Skeletal muscle tissue (tissue), 4 donors: ENCODE results near the gene MEAF6. TPM values are rescaled to one million over a fixed set of nuclear protein-coding genes. Genes with fewer than 3 reads are reported as not detected.

ENCODE experiments used
- H3K27ac ChIP-seq: one replicate; pipeline ENCODE4 v1.7.0; 2013; ENCODE audit warnings: mild to moderate bottlenecking, low read depth, low read length, inconsistent platforms
- H3K27me3 ChIP-seq, 3 donors: one replicate each; pipeline ENCODE4 v1.7.0; 2013; ENCODE audit warnings: low read length in 3 of 3; ENCODE audit not compliant: control insufficient read depth in 3 of 3, insufficient read depth in 3 of 3
- H3K36me3 ChIP-seq, 3 donors: one replicate each; pipeline ENCODE4 v1.7.0; 2013; ENCODE audit warnings: low read length in 3 of 3; ENCODE audit not compliant: control insufficient read depth in 3 of 3, insufficient read depth in 3 of 3
- H3K4me1 ChIP-seq, 3 donors: one replicate each; pipeline ENCODE4 v1.7.0; 2013; ENCODE audit warnings: low read length in 3 of 3, mild to moderate bottlenecking in 3 of 3; ENCODE audit not compliant: control insufficient read depth in 3 of 3, insufficient read depth in 3 of 3
- H3K4me3 ChIP-seq, 3 donors: one replicate each; pipeline ENCODE4 v1.7.0; 2013; ENCODE audit warnings: low read length in 3 of 3
- H3K9ac ChIP-seq, 3 donors: one replicate each; pipeline ENCODE4 v1.7.0; 2013; ENCODE audit warnings: low read length in 3 of 3, mild to moderate bottlenecking in 3 of 3, moderate library complexity in 2 of 3, low read depth in 1 of 3
- H3K9me3 ChIP-seq, 3 donors: one replicate each; pipeline ENCODE4 v1.7.0; 2013; ENCODE audit warnings: low read length in 3 of 3; ENCODE audit not compliant: control insufficient read depth in 3 of 3
- total RNA-seq: library from RNA; depleted of rRNA; stranded (reverse); fragments of >200 nt; gene quantifications from one replicate; pipeline ENCODE4 v1.2.3, GENCODE V29; 2014
- donor health status: Osteomylitis.

MEAF6 gene
- total RNA-seq, 1 donor from 2014 or later, result 36.5 TPM

DNA sequence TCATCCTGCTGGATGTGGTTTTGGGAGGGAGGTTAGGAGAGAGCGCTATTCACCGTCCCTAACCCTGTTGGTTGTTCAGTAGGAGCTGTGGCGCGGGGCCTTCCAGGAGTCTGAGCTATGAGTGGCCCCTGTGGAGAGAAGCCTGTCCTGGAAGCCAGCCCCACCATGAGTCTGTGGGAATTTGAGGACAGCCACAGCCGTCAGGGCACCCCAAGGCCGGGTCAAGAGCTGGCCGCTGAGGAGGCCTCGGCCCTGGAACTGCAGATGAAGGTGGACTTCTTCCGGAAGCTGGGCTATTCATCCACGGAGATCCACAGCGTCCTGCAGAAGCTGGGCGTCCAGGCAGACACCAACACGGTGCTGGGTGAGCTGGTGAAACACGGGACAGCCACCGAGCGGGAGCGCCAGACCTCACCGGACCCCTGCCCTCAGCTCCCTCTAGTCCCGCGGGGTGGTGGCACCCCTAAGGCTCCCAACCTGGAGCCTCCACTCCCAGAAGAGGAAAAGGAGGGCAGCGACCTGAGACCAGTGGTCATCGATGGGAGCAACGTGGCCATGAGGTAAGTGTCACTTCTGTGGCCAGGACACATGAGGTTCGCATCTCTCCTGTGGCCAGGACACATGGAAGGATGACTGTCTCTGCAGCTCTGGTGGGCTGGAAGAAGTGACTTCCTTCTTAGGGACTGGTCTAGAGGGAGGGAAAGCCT, 39.0 kb downstream of the MEAF6 start:
- Histone ChIP-seq H3K9ac (peak overlapping the region; percentile 81 to 94 (median 92)), H3K36me3 (peaks cover 17 to 23% (median 23%) of the 10 kb centered on the region in 3 donors), H3K27ac (peak overlapping the region; percentile 95), H3K27me3 (no peaks in the 10 kb centered on the region), H3K9me3 (no peaks in the 10 kb centered on the region), H3K4me1 (peaks cover 79 to 92% (median 84%) of the 10 kb centered on the region in 3 donors), H3K4me3 (peak overlapping the region; percentile 75 to 100 (median 82))

DNA sequence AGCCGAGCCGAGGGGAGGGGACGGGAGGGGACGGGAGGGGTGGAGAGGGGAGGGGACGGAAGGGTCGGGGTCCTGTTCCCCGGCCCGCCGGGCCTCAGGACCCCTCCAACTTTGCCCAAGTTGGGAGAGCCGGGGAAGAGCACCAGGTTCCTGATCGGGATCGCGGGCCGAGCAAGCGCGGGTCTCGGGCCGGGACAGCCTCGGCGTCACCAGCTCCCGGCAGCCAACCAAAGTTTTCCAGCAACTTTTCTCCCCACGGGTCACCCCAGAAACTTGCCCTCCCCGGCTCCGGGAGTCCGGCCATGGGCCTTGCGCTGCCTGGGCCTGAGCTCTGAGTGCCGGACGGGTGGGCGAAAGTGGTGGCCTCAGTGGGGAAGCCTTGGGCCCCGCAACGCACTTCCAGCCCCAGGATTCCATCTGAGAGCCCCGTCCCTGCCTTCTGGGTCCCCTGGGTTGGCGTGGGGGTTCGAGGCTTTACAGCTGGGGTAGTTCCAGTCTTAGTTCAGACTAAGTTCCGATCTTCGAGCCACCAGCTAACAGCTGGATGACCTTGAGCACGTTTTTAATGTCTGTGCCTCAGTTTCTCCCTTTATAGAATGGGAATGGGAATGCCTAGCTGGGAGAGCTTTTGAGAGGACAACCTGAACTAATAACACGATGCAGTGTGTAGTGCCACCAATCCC, 39.7 kb downstream of the MEAF6 start:
- H3K9ac ChIP-seq, result peak overlapping the region; percentile 81 to 94 (median 92)
- H3K36me3 ChIP-seq, result peaks cover 10 to 17% (median 16%) of the 10 kb centered on the region in 3 donors
- peaks cover 73 to 85% (median 77%) of the 10 kb centered on the region in 3 donors for H3K4me1 ChIP-seq
- H3K27ac ChIP-seq, result peak overlapping the region; percentile 95
- no peaks in the 10 kb centered on the region for H3K9me3 ChIP-seq
- H3K27me3 ChIP-seq, result no peaks in the 10 kb centered on the region
- H3K4me3 ChIP-seq, result peak overlapping the region; percentile 75 to 100 (median 82)

DNA sequence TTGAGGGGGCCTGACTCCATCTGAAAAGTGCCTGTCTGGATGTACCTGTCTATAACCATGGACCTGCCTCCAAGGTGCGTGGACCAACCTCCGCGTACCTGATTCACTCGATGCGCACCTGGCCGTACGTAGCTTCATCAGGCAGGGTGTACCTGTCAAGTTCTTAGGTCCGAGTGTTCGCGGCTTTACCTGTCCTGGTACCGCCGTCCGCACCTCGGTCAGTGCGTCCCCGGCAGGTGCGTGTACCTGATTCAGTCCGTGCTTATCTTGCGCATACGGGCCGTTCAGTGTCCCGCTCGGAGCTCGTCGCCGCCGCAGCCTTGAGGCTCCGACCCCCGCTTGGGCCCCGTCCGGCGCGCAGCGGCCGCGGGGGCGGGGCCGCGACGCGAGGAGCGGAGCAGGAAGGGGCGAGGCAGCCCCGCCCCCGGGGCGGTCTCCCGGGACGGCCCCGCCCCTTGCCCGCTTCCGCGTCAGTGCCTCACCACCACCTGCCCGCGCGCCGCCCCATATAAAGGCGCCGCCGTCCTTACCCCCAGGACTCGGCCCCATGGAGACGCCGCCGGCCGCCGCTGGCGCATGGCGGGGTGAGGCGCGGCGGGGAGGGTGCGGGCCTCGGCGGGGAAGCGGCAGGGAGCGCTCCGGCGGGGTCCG, 40.4 kb downstream of the MEAF6 start, which contains the start of gene ZC3H12A:
ZC3H12A (plus strand) TSS at position 535 of the 651 bp plus-strand sequence. CDS start 917 bp downstream, outside the sequence.
- H3K27me3 ChIP-seq, result no peaks in the 10 kb centered on the region
- H3K9ac ChIP-seq, result peak within 1 kb of the TSS; percentile 92 to 94 (median 92)
- peaks cover 10 to 15% (median 15%) of the 10 kb centered on the region in 3 donors for H3K36me3 ChIP-seq
- peak within 1 kb of the TSS; percentile 95 for H3K27ac ChIP-seq
- peaks cover 67 to 79% (median 70%) of the 10 kb centered on the region in 3 donors for H3K4me1 ChIP-seq
- peak within 1 kb of the TSS; percentile 94 to 100 (median 99) for H3K4me3 ChIP-seq
- no peaks in the 10 kb centered on the region for H3K9me3 ChIP-seq

DNA sequence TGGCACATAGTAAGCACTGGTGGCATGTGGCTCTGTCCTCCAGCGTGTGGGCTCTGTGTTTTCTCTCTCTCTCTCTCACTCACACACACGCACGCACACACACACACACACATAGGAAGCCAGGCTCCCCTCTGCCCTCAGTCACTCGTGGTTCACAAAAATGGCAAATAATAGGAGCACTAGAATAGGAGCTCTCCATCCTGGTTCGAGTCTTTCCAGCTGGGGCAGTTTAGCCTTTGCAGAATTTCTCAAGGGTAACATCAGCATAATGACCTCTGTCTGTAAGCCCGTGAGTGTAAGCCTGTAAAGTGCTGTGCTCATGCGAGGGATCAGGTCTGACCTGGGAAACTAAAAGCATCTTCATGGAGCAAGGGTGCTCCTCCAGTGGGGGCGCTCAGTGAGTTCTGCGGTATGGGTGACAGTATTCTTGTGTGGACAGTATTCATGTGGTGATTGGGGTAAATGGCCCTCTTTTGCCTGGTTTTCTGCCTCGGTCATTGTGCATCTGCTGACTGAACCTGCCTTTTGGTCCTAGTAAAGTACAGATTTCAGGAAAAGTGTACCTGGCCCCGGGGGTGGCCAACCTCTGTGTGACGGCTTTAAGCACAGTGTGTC, 41.0 kb downstream of the MEAF6 start:
- H3K4me1 ChIP-seq, result peaks cover 61 to 72% (median 64%) of the 10 kb centered on the region in 3 donors
- H3K9ac ChIP-seq, result peak overlapping the region; percentile 87 to 92 (median 92)
- peak overlapping the region; percentile 95 for H3K27ac ChIP-seq
- peaks cover 10 to 14% (median 13%) of the 10 kb centered on the region in 3 donors for H3K36me3 ChIP-seq
- H3K9me3 ChIP-seq, result no peaks in the 10 kb centered on the region
- H3K27me3 ChIP-seq, result no peaks in the 10 kb centered on the region
- peak overlapping the region; percentile 94 to 100 (median 99) for H3K4me3 ChIP-seq

DNA sequence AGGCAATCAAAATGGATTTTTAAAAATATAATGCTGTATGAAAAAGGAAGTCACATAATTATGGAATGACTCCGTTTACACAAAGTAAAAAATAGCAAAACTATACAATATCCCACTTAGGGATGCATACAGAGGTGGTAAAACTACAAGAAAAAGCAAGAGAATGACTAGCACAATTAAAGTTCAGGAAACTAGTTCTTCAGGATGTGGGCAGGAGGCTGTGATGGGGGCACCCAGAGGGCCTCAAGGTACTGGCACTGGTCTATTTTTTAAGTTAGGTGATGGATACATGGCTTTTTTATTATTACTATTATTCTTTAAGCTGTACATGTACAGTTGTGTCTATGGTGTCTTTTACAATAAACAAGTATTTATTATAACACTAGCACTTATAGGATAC, 41.6 kb downstream of the MEAF6 start:
- Histone ChIP-seq H3K9me3 (no peaks in the 10 kb centered on the region), H3K4me1 (peaks cover 55 to 67% (median 59%) of the 10 kb centered on the region in 3 donors), H3K27me3 (no peaks in the 10 kb centered on the region), H3K4me3 (peak overlapping the region in 1 of 3 donors; percentile 99), H3K36me3 (peaks cover 8 to 9% (median 8%) of the 10 kb centered on the region in 3 donors), H3K9ac (peak overlapping the region in 1 of 3 donors; percentile 92), H3K27ac (peak overlapping the region; percentile 95)

DNA sequence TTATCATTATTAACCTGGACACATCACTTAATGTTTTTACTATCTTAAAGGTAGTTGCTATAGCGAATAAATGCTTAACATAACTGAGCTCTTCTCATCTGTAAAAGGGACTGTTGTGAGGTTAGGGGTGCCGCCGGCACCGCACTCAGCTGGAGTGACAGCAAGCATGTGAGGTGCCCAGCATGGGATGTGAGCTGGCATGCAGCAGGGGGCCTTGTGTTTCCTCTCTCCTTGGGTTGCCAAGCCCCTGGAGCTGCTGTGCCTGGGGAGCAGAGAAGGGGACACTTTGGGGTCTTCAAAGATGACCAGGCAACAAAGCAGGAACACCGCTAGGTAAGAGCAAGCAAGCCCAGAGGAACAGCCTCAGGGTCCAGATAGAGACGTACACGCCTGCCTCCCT, 42.3 kb downstream of the MEAF6 start:
- peaks cover 48 to 60% (median 52%) of the 10 kb centered on the region in 3 donors for H3K4me1 ChIP-seq
- H3K9me3 ChIP-seq, result no peaks in the 10 kb centered on the region
- no peaks in the 10 kb centered on the region for H3K27me3 ChIP-seq
- peak overlapping the region; percentile 95 for H3K27ac ChIP-seq
- peak overlapping the region; percentile 72 to 81 (median 80) for H3K9ac ChIP-seq
- H3K4me3 ChIP-seq, result peak overlapping the region in 2 of 3 donors; percentile 59 to 70
- H3K36me3 ChIP-seq, result peaks cover 5 to 6% (median 6%) of the 10 kb centered on the region in 3 donors

DNA sequence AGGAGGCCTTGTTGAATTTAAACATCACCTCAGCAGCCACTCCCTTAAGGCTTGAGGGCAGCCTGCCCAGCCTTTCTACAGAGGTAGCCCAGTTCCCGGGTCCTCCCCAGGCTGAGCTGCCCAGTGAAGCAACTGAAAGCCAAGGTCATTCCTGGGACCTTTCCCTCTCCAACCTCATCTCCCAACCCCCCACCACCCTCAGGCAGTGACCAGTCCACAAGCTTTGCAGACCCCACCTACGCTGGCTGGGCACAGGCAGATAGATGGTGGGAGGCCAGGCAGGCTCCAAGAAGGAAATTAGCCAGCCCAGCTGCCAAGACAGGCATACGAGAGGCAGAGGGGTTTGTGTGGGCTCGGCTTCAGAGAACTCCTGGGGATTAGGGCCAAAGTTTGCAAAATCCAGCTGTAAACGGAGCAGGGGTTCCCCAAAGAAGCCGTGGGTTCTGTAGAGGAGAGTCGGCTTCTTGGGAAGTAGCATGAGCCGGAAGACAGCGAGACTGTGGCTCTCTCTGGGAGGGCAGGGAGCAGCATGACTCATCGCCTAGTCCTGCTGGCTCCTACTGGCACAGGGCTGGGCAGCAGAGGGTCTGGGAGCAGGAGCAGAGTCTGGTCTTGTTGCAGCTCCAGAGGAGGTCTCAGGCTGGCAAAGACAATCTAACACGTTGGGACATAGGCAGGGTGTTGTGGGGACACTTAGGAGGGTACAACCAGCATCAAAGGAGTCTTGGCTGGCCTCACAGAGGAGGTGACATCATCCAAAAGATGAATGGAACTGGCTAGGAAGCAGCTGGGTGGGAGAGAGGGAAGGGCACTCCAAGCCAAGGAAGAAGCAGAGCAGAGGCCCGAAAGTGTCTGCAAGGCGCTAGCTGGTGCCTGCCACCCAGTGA, 43.0 kb downstream of the MEAF6 start:
- H3K4me3 ChIP-seq, result peak overlapping the region; percentile 59 to 70 (median 69)
- peak overlapping the region; percentile 95 for H3K27ac ChIP-seq
- no peaks in the 10 kb centered on the region for H3K27me3 ChIP-seq
- H3K36me3 ChIP-seq, result peaks cover 5 to 6% (median 6%) of the 10 kb centered on the region in 3 donors
- no peaks in the 10 kb centered on the region for H3K9me3 ChIP-seq
- peak overlapping the region; percentile 72 to 81 (median 80) for H3K9ac ChIP-seq
- peaks cover 41 to 53% (median 45%) of the 10 kb centered on the region in 3 donors for H3K4me1 ChIP-seq

DNA sequence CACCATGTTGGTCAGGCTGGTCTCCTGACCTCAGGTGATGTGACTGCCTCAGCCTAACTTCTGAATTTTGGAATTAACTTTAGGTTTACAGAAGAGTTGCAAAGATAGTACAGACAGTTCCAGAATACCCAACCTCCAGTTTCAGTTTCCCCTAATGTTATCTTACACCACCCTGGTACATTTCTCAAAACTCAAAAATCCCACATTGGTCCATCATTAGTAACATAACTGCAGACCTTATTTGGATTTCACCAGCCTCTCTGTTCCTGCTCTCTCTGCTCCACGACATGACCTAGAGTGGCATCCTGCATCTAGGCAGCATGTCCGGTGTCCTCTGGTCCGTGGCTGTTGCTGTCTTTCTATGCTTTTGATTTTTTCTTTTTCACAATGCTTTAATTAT, 45.2 kb downstream of the MEAF6 start:
- Histone ChIP-seq H3K27ac (no peak overlapping the region), H3K4me3 (no peak overlapping the region), H3K36me3 (no peaks in the 10 kb centered on the region)

DNA sequence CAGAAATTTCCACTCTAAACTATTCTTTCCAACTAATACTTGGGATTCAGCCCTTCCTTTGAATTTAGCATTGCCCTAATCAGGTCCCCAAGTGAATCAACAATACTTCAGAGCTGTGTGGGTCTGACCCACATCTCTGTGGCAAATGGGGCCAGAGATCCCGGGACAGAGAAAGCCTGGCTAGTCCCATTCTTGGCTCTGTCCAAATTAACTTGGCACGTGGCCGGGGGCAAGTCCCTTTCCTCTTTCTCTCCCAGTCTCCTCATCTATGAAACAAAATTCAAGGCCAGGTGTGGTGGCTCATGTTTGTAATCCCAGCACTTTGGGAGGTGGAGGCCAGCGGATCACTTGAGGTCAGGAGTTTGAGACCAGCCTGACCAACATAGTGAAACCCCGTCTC, 46.5 kb downstream of the MEAF6 start:
- H3K36me3 ChIP-seq, result no peaks in the 10 kb centered on the region
- no peaks in the 10 kb centered on the region for H3K9me3 ChIP-seq
- H3K9ac ChIP-seq, result no peak overlapping the region
- no peaks in the 10 kb centered on the region for H3K27me3 ChIP-seq
- peaks cover 19 to 28% (median 19%) of the 10 kb centered on the region in 3 donors for H3K4me1 ChIP-seq
- H3K4me3 ChIP-seq, result no peak overlapping the region
- H3K27ac ChIP-seq, result no peak overlapping the region

More for the DNA sequence above, 45.2 kb downstream of the MEAF6 start:
- no peaks in the 10 kb centered on the region for H3K9me3 ChIP-seq
- H3K27me3 ChIP-seq, result no peaks in the 10 kb centered on the region
- no peak overlapping the region for H3K9ac ChIP-seq
- H3K4me1 ChIP-seq, result peaks cover 26 to 39% (median 29%) of the 10 kb centered on the region in 3 donors
